IMR-90 (cell line): ENCODE results near the gene HJURP. TPM values are rescaled to one million over a fixed set of nuclear protein-coding genes. Genes with fewer than 3 reads are reported as not detected.

Experiments
- CTCF ChIP-seq: conservative IDR thresholded peaks from 2 replicates; pipeline ENCODE4 v1.5.1; 2012; ENCODE audit warnings: mild to moderate bottlenecking, low read depth, low read length, improper control_type of control experiment
- SMC3 ChIP-seq: fragments of 150-350 bp; IDR thresholded peaks from 2 replicates; pipeline ENCODE4 v1.6.1; 2016; ENCODE audit warnings: low read depth, mild to moderate bottlenecking, antibody characterized with exemption, low read length, moderate library complexity
- polyA plus RNA-seq, 3 experiments: library from polyadenylated mRNA; depleted of rRNA; stranded (reverse); fragments of >200 nt; gene quantifications; 2 replicates each; pipeline ENCODE4 v1.2.3, GENCODE V29; 2012; ENCODE audit warnings: low replicate concordance in 1 of 3
- total RNA-seq: library from RNA; depleted of rRNA; stranded (reverse); fragments of >200 nt; gene quantifications from 2 replicates; pipeline ENCODE4 v1.2.3, GENCODE V29; 2012

Gene HJURP
- total and polyA plus RNA-seq, 2 of the 4 experiments (the other 2 are of a cell fraction): 22.6 to 26.5 TPM

- TF ChIP-seq CTCF (no peak), SMC3 (no peak)
Observed at GRCh38 chr2:233835230-233836186, 18.8 kb downstream of the HJURP start (continued).
